Activated CD8-positive, alpha-beta memory T cell treated with anti-CD3 and anti-CD28 coated beads for 24 hours (primary cell): ENCODE measurements around the gene ASXL2.
"Not testable (repeated sequence)": the region's sequence is repeated elsewhere in the genome, so short reads cannot be mapped to it uniquely, and the experiment has no call there.

Experiments used
- DNase-seq: peaks from one replicate; pipeline ENCODE4 v3.0.0-alpha.2; 2020

ASXL2 gene

DNA sequence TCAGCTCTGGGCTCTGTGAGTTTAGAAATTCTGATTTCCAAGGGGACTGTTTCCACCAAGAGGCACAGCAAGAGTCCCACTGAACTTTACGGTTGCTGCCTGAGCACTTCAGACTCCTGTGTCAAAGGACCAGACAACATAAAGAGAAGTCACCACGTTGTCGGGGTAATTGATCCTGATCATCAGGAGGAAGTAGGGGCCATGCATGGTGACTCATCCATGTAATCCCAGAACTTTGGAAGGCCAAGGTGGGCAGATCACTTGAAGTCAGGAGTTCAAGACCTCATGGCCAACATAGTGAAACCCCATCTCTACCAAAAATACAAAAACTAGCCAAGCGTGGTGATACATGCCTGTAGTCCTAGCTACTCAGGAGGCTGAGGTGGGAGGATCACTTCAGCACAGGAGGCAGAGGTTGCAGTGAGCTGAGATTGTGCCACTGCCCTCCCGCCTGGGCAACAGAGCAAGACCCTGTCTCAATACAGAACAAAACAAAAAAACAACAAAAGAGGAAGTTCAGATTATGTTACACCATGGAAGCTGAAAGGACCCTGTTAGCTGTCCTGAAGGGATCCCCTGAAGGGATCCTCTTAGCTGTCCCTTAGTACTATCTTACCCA, 9.4 kb upstream of the ASXL2 start:
- DNase-seq = no peak

DNA sequence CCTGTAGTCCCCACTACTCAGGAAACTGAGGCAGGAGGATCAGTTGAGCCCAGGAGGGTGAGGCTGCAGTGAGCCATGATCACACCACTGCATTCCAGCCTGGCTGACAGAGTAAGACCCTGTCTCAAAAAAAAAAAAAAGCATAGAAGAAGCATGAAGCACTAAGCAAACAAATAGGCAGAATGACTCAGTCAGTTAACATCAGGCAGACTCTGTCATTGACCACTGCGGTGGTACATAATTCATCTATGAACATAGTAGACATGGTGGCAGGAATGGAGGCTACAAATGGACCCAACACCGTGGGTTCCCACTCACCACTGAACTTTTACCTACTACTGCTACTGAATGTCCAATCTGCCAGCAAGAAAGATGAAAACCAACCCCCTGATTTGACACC, 7.6 kb upstream of the ASXL2 start:
- no peak for DNase-seq

DNA sequence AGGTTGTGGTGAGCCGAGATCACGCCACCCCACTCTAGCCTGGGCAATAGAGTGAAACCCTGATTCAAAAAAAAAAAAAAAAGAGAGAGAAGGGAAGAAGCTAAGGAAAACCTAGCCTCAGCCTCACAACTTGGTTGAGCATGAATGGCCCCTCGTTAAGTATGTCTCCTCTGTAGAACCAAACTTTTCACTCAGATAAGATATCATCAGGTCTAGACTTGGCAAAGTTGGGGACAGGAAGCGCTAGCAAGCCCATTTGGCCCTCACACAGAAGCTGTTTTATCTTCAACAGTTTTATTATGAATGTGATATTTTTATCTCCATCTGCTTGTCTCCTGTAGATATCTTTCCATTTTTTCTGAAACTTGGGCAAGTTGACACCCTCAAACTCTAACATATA, 3.5 kb upstream of the ASXL2 start:
- no peak for DNase-seq

DNA sequence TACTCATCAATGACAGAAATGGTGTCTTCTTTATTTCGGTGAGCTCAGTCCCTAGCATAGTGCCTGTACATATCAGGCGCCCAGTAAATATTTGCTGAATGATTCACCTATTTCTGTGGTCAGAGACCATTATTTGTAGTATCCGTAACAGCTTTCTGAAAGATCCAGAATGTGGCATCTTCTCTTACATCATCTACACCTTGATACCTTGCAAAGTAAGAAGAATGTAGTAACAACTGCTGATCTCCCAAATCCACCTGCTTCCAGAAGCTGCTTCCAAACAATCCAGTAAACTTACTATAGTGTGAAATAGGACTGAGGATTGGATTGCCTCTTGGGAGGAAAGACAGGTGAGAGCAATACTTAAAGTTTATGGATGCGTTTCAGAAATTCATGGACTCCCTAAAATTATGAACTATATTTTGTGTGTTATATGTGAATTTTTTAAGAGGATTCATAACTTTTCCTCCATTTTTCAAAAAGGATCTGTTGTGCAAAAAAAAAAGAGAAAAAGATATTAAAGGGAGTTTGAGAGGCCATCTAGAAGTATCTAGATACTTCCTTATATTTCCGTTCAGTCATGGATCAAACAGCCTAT, 945 bp upstream of the ASXL2 start:
- DNase-seq = no peak

DNA sequence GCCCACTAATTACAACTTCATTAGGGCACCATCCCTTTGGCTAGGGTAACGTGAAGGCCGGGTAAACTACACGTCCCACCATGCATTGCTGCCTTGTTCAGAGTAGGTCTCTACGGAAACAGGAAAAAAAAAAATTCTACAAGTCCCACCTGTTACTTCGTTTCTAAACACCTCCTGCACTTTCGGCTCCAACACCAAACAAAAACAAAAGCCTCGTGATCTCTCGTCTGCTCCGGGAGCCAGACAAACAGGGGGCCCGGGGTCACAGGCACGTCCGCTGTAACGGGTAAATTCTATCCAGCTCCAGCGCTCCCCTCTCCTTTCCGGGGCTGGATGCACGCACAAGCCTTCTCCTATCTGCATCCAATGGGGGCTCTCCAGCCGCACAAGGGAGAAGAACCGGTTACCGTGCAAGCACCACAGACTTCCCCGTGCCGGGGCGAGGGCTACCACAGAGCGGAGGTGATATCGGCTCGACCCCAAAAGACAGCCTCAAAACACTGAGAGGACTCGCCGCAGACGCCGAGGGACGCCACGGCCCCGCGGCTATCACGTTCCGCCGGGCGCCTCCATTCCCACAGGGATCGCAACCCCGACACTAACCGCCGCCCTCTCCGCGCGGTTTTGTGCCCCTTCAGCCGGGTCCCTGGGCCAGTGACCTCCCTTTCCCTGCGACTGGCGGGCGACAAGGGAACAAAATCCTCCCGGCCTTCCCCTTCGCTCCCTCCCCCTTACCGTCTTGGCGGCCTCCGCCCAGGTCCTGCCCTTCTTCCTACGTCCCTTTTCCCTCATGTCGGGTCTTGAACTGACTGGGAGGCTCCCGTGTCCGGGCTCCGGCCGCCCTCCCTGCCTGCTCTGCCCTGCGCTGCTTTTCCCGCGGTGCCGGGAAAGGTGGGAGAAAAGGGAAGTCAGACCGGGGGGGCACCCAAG, 591 bp downstream of the ASXL2 start:
- peak; percentile 82 for DNase-seq

DNA sequence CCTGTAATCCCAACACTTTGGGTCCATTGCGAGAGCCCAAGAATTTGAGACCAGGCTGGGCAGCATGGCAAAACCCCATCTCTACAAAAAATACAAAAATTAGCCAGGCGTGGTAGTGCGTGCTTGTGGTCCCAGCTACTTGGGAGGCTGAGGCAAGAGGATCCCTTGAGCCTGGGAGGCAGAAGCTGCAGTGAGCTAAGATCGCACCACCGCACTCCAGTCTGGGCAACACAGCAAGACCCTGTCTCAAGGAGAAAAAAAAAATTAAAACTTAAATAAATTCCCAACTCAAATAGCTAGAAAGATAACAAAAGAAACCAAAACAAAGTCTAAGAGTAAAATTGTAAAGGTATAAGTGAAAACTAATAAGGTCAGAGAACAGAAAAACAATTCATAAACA, 6.2 kb downstream of the ASXL2 start:
- peak; percentile 30 for DNase-seq

DNA sequence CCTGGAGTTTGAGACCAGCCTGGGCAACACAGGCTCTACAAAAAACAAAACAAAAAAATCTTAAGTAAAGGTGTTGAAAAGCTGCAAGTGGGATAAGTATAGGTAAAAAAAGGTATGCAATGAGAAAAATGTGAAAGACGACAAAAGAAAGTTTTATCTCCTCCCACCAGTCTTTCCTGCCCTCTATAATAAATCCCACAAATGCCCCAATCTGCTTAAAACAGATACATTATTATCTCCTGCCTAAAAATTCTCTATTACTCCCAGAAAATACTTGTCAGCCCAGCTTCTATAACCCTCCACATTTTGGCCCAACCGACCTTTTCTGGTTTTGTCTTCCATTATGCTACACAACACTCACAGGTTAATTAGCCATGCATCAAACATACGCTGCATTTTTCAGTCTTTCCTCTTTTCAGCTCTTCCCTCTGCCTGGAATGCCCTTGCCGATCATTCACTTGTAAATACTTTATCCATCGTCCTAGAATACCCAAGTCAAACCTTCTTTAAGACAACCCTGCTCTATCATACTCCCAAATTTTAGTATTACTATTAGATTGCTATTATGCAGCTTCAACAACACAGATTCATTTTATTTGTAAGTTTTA, 10.8 kb downstream of the ASXL2 start:
- DNase-seq = no peak

DNA sequence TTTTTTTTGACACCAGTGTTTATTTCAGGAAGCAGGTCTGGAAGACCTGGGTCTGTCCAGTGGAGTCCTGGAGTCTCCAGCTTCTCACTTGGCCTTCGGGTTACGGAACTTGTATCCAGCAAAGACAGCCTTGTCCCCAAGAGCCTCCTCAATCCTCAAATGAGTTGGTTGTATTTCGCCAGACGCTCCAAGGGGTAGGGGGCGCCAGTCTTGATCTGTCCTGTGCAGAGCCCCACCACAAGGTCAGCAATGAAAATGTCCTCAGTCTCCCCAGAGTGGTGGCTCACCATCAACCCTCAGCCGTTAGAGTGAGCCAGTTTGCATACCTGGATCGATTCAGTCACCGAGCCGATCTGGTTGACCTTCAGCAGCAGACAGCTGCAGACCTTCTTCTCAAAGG, 21.9 kb downstream of the ASXL2 start:
- DNase-seq = no peak

DNA sequence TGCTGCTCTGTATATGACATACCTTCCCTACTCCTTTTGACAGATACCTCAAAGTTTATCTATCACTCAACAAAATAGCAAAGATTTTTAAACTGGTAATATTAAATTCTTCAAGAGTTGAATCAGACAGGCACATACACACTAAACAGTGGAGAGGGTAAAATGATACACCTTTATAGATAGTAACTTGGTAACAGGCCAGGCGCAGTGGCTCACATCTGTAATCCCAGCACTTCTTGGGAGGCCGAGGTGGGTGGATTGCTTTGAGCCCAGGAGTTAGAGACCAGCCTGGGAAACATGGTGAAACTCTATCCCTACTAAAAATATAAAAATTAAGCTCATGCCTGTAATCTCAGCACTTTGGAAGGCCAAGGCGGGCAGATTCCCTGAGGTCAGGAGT, 23.2 kb downstream of the ASXL2 start:
- no peak for DNase-seq

DNA sequence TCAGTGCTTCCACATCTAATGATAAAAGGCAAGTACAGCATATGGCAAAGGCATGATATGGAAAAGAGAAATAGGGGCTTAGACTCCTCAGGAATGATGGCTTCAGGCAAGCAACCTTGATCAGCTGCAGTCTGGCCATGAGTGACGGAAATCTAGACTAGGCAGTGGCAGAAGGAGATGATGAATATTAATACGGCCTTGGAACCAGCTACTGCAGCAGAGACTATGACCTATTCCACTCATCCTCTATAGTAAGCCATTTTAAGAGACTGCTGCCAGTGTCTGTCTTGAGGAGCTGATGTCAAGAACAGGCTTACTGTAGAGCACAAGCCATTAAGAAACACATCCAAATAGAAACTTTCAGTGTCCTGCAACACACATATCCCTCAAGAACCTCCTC, 23.7 kb downstream of the ASXL2 start:
- peak; percentile 33 for DNase-seq

DNA sequence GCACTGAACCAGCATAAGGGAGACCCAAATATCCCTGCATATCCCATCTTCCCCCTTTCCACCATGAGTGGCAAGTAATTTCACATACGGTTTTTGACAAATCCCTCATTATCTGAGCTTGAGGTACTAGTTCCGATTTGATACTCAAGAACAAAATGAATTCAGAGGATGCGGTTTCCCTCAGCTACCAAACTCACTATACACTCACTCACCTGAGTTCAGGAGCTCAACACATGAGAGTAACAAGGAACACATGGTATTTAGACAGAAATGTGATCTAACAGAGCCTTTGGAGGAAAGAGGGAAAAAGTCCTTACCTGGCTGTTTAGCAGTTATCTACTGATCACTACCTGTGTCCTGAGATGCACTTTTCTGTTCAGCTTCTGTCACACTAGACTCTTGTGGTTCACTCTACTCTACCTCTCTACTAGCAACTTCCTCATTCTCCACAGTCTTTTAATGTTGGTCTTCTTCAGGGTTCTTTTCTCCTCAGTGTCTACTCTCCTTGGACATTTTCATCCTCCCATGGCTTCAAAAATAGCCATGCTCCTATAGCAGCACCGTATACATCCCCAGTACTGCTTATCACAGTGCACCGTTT, 25.1 kb downstream of the ASXL2 start:
- peak; percentile 33 for DNase-seq

DNA sequence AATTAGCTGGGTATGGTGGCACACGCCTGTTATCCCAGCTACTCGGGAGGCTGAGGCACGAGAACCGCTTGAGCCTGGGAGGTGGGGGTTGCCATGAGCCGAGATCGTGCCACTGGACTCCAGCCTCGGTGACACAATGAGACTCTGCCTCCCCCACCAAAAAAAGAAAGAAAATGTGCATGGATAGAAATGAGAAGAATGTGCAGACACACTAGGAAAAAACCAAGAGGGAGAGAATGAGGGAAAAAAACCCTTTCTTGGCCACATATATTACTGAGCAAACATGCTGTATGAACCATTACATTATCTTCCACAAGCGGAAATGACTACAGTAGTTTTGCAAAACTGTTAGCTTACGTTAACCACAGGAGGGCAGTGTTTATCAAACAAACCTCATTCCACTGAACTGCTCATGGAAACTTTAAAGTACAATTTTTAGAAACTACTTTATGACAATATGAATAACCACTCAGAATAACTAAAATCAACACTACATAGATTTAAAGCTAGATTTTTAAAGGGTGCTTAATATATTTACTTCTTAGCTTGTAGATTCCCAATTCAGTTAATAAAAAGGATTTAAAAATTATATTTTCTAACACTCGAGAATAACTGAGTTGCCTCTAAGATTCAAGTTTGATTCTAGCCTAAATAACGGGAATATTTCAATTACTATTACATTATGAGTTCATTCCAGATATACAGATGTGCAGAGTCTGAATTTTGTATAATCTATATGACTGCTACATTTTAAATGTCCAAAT, 26.4 kb downstream of the ASXL2 start:
- DNase-seq = peak; percentile 70

DNA sequence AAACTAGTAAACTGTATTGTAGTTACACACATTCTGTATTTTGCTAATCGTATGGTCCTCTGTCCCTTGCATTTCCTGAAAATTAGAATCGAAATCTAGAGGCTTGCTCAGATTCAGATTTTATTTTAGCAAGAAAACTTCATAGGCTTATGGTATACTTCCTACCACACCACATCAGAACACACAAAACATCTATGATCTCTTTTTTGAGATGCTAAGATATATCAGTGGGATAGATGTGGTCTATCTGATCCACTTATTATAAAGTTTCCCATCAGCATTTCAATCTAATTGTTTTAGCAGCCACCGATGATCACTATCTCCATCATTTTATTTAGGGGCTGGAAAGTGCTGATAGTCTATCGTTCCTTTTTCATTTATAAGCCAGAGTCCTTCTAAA, 27.9 kb downstream of the ASXL2 start:
- not testable (repeated sequence) for DNase-seq

DNA sequence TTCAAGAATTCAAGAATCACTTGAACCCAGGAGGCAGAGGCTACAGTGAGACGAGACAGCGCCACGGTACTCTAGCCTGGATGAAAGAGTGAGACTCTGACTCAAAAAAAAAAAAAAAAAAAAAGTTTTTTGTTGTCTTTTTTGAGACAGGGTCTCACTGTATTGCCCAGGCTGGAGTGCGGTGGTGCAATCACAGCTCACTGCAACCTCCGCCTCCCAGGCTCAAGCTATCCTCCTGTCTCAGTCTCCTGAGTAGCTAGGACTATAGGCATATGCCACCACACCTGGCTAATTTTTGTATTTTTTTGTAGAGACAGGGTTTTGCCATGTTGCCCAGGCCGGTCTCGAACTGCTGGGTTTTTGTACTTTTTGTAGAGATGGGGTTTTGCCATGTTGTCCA, 28.9 kb downstream of the ASXL2 start:
- DNase-seq = peak; percentile 33

DNA sequence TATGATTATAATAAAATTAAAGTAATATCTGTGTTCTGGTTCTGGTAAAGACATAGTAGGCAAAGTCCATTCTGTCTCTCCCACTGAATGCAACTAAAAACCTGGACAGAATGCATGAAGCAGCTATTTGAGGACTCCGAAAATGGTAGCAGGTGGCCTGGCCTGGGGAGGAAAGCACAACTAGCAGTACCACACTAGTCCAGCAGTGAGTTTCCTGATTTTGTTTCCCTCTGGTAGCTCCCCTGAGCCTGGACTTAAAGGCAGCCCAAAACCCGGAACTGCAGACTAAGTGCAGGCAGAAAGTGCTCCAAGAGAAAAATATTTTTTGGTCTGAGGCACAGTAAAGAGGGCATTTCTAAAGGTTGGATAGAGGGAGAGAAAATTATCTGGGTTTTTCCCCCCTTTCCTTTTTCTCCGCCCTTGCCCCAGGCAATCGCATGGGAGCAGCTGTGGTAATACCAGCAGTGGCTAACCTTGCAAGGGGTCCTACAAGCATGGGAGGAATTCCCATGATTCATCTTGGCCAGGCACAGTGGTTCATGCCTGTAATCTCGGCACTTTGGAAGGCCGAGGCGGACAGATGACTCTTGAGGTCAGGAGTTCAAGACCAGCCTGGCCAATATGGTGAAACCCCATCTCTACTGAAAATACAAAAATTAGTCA, 32.3 kb downstream of the ASXL2 start:
- DNase-seq = no peak

DNA sequence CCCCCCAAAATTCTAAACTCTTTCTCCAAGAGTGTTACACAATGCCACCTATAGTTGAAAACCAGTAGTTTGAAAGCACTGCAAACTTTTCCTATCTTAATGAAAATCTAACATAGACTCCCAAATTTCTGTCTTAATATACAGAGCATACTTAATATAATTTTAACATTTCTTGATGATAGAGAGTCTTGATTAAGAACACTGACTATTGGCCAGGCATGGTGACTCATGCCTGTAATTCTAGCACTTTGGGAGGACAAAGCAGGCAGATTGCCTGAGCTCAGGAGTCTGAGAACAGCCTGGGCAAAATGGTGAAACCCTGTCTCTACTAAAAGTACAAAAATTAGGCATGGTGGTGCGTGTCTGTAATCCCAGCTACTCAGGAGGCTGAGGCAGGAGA, 34.2 kb downstream of the ASXL2 start:
- no peak for DNase-seq

DNA sequence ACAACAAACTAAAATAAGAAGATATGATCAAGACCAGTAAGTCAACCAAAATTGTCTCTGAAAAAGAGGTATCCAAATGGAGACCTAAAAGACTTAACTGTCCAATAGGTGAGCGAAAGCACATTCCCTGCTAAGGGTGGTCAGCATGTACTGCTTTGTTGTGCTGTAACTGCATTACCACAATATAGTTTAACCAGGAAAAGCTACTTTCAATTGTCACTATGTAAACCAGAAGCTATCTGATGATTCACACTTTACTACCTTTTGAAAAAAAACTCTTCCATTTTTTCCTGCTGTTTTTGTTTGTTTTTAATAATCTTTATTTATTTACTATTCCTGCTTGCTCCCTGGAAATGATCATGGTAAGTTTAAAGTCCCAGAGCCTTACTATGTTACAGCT, 36.1 kb downstream of the ASXL2 start:
- DNase-seq = no peak

DNA sequence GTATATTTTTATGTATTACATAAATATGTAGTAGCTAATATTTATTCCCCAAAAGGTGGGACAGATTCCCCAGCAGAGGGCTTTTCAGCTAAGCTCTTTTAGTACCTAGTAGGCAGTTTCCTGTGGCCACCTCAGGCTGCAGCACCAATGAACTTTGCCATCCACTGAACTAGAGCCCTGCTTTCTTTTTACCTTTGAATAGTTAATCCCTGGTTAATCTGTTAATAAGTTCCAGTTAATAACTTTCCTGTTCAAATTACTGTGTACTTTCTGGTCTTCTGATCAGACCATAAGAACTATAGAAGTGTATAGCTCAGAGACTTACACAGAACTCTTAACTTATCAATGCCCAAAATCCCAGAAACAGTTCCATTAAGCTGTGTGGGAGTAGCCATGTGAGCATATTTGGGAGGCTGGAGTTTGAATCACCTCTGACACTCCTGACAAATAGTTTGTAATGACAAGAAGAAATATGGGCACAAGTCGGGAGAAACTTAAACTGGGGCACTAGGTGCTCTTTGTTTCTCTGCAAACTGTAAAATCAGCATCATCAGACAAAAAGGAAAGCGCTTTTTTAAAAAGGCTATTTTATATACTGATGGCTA, 40.0 kb downstream of the ASXL2 start:
- DNase-seq = no peak

DNA sequence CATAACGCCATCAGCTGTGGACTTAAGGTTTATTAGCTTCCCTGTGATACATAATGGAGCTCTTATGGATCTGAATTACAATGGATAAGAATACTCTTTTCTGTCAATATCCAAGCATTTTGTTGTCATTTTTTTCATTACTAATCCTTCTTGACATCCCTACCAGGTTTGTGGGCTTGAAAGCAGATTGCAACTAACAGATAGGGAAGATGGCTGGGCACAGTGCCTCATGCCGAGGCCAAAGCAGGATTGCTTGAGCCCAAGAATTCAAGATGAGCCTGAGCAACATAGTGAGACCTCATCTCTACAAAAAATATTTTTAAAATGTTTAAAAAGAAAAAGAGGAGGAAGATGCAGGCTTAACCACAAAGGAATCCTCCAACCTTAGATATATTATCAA, 42.4 kb downstream of the ASXL2 start:
- DNase-seq = no peak

DNA sequence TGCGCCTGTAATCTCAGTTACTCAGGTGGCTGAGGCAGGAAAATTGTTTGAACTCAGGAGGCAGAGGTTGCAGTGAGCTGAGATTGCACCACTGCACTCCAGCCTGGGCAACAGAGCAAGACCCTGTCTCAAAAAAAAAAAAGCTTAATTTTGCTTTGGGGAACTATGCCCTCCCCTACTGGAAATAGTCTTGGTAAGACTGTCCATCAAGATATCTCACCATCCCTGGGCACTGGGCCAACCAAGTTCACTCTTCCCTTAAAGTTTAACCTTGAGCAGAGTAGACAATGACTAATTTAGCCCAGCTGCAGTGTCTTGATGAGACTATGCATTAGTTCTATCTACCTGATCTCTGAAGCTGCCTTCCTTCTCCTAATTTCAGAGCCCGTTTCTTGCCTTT, 44.7 kb downstream of the ASXL2 start:
- DNase-seq = no peak

DNA sequence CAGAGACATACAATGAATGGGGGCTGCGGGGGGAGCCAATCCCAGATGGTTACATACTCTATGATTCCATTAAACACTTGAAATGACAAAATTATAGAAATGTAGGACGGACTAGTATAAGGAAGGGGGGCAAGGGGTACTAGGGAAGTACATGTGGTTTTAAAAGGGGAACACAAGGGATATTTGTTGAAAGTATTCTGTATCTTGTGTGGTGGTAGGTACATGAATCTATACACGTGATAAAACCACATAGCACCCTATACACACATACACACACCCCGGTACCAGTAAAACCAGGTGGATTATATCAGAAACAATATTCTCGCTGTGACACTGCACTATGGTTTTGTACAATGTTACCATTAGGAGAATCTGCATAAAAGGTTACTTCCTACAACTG, 45.4 kb downstream of the ASXL2 start:
- DNase-seq = no peak
